ENCODE data around the gene MAML3.

MAML3 gene

DNA sequence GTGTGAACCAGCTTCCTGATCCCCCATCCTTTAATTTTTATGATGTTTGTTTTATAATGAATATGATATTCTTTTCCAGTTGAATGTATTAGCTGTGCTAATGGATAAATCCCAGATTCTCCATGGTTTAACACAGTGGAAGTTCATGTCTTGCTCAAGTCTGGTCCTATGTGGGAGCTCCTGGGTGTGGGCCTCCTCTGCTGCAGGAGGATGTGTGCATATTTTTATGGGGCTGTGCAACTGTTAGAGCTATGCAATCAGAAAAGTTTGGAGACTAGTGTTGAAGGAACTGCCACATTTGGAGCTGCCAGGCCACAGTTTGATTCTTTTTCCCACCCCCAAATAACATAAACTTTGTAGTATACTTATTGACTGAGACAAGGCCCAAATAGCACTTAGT is 463.6 kb downstream of the MAML3 start:
- DNase-seq (ENCODE audit: low read depth in 1 of 2, low spot score in 1 of 2), result no peak
- no peak overlapping the region for H3K27ac ChIP-seq (replicated peaks)
- TF ChIP-seq, protein P1, sequence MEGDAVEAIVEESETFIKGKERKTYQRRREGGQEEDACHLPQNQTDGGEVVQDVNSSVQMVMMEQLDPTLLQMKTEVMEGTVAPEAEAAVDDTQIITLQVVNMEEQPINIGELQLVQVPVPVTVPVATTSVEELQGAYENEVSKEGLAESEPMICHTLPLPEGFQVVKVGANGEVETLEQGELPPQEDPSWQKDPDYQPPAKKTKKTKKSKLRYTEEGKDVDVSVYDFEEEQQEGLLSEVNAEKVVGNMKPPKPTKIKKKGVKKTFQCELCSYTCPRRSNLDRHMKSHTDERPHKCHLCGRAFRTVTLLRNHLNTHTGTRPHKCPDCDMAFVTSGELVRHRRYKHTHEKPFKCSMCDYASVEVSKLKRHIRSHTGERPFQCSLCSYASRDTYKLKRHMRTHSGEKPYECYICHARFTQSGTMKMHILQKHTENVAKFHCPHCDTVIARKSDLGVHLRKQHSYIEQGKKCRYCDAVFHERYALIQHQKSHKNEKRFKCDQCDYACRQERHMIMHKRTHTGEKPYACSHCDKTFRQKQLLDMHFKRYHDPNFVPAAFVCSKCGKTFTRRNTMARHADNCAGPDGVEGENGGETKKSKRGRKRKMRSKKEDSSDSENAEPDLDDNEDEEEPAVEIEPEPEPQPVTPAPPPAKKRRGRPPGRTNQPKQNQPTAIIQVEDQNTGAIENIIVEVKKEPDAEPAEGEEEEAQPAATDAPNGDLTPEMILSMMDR (IDR thresholded peaks at IDR 0.05; ENCODE audit: insufficient read depth, low read length), result no peak
- TF ChIP-seq GABPA (IDR thresholded peaks at IDR 0.05; ENCODE audit: low read depth) (no peak), POLR2AphosphoS5 (IDR thresholded peaks at IDR 0.05; ENCODE audit: low read depth) (no peak), SPI1 (IDR thresholded peaks at IDR 0.05; ENCODE audit: borderline replicate concordance, low read depth) (no peak)
- TF ChIP-seq, protein P2, sequence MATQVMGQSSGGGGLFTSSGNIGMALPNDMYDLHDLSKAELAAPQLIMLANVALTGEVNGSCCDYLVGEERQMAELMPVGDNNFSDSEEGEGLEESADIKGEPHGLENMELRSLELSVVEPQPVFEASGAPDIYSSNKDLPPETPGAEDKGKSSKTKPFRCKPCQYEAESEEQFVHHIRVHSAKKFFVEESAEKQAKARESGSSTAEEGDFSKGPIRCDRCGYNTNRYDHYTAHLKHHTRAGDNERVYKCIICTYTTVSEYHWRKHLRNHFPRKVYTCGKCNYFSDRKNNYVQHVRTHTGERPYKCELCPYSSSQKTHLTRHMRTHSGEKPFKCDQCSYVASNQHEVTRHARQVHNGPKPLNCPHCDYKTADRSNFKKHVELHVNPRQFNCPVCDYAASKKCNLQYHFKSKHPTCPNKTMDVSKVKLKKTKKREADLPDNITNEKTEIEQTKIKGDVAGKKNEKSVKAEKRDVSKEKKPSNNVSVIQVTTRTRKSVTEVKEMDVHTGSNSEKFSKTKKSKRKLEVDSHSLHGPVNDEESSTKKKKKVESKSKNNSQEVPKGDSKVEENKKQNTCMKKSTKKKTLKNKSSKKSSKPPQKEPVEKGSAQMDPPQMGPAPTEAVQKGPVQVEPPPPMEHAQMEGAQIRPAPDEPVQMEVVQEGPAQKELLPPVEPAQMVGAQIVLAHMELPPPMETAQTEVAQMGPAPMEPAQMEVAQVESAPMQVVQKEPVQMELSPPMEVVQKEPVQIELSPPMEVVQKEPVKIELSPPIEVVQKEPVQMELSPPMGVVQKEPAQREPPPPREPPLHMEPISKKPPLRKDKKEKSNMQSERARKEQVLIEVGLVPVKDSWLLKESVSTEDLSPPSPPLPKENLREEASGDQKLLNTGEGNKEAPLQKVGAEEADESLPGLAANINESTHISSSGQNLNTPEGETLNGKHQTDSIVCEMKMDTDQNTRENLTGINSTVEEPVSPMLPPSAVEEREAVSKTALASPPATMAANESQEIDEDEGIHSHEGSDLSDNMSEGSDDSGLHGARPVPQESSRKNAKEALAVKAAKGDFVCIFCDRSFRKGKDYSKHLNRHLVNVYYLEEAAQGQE (IDR thresholded peaks at IDR 0.05; ENCODE audit: insufficient replicate concordance, low read depth), result no peak
- H3K27me3 ChIP-seq (ENCODE audit: insufficient read depth, poor library complexity, severe bottlenecking), result no peaks in the 10 kb centered on the region
- H3K4me3 ChIP-seq (replicated peaks; ENCODE audit: insufficient read depth, low read length), result no peak overlapping the region

DNA sequence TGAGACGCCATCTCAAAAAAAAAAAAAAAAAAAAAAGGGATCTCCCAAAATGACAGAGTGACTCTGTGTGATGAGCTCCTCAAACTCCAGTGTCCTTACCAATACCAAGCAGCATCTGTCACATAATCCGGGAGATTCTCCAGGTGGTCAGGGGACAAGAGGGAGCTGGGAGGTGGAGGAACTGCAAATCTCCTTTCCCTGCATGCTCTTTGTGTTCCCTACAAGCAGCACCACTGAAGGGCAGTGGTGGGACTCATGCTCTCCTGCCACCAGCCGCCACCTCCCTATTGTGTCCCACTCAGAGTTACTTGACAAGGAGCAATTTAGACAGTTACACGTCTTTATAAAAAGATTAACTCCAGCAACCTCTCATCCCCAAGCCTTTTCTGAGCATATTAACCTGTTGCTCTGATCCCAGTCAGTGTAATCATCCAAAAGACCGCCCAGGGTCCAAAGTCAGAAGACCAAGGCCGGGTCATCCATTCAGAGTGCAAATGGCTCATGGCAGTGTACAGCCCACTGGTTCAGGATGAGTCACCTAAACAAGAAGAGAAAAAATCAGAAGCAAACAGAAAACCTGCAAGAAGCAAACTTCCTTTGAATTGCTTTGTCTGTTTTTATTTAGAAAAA is 464.8 kb downstream of the MAML3 start:
- no peak for DNase-seq (ENCODE audit: low read depth in 1 of 2, low spot score in 1 of 2)

DNA sequence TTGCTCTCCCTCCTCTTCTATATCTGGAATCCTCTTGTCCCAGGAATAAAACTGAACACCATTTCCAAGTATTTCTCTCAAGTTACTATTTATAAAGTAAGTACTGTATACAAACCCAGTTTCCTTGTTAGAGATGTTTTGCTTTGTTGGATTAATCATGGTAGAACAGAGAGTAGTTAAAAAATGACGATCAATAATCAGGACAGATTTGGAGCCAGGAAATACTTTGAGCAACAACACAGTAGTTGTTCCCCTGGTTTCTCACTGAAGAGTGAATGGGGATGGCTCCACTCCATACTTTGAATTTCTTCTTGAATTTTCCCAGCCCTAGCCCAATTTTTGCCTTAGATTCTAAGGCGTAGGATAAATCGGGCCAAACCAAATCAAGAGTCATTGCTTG is 467.0 kb downstream of the MAML3 start:
- H3K4me3 ChIP-seq (replicated peaks; ENCODE audit: insufficient read depth, low read length), result no peak overlapping the region
- no peak overlapping the region for H3K27ac ChIP-seq (replicated peaks)
- H3K27me3 ChIP-seq (ENCODE audit: insufficient read depth, poor library complexity, severe bottlenecking), result no peaks in the 10 kb centered on the region
- DNase-seq (ENCODE audit: low read depth in 1 of 2, low spot score in 1 of 2), result no peak
- TF ChIP-seq POLR2AphosphoS5 (IDR thresholded peaks at IDR 0.05; ENCODE audit: low read depth), result no peak
- no peak for TF ChIP-seq GABPA (IDR thresholded peaks at IDR 0.05; ENCODE audit: low read depth)

More for the DNA sequence above, 464.8 kb downstream of the MAML3 start:
- Histone ChIP-seq H3K4me3 (replicated peaks; ENCODE audit: insufficient read depth, low read length) (no peak overlapping the region), H3K27ac (replicated peaks) (no peak overlapping the region), H3K27me3 (ENCODE audit: insufficient read depth, poor library complexity, severe bottlenecking) (no peaks in the 10 kb centered on the region)
- TF ChIP-seq GABPA (IDR thresholded peaks at IDR 0.05; ENCODE audit: low read depth) (no peak), POLR2AphosphoS5 (IDR thresholded peaks at IDR 0.05; ENCODE audit: low read depth) (no peak), SPI1 (IDR thresholded peaks at IDR 0.05; ENCODE audit: borderline replicate concordance, low read depth) (no peak)
- TF ChIP-seq, protein P2 (IDR thresholded peaks at IDR 0.05; ENCODE audit: insufficient replicate concordance, low read depth), result no peak
- TF ChIP-seq, protein P1 (IDR thresholded peaks at IDR 0.05; ENCODE audit: insufficient read depth, low read length), result no peak

DNA sequence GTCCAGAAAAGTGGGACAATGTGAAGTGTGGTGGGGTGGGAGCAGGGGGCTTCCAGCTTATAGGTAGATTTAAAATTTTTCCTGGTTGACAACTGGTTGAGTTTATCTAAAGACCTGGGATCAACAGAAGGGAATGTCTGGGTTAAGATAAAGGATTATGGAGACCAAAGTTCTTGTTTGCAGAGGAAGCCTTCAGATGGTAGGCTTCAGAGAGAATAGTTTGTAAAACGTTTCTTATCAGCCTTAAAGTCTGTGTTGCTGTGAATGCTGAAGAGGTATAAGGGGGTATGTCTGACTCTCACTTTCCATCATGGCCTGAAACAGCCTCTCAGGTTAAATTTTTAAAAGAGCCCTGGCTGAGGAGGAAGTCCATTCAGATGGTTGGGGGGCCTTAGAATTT is 467.9 kb downstream of the MAML3 start:
- no peak overlapping the region for H3K4me3 ChIP-seq (replicated peaks; ENCODE audit: insufficient read depth, low read length)
- no peak for TF ChIP-seq POLR2AphosphoS5 (IDR thresholded peaks at IDR 0.05; ENCODE audit: low read depth)
- no peak for TF ChIP-seq GABPA (IDR thresholded peaks at IDR 0.05; ENCODE audit: low read depth)

DNA sequence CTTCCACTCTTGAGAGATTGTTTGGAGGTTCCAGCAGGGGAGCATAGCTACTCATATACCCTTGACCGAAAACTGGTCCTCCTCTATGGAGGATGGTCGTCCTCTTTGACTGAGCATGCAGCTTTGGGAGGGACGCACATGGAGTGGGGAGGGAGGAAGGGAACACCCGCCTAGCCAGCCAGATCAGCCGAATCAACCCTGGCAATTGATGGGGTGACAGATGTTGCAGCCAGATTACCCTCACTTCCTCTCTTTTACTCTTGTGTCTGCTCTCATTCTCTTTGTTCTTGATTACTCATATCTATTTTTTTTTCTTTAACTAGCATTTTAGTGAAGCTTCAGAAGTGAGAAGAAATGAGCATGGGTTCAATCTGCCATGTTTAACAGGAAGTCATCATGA is 468.8 kb downstream of the MAML3 start:
- no peak for DNase-seq (ENCODE audit: low read depth in 1 of 2, low spot score in 1 of 2)
- H3K27ac ChIP-seq (replicated peaks), result no peak overlapping the region
- H3K4me3 ChIP-seq (replicated peaks; ENCODE audit: insufficient read depth, low read length), result no peak overlapping the region
- no peaks in the 10 kb centered on the region for H3K27me3 ChIP-seq (ENCODE audit: insufficient read depth, poor library complexity, severe bottlenecking)
- peak; percentile 36; the same call in 1 of the 2 replicates for TF ChIP-seq SPI1 (IDR thresholded peaks at IDR 0.05; ENCODE audit: borderline replicate concordance, low read depth)
- TF ChIP-seq, protein P1 (IDR thresholded peaks at IDR 0.05; ENCODE audit: insufficient read depth, low read length), result no peak

More for the DNA sequence above, 467.9 kb downstream of the MAML3 start:
- H3K27ac ChIP-seq (replicated peaks), result no peak overlapping the region
- no peak for DNase-seq (ENCODE audit: low read depth in 1 of 2, low spot score in 1 of 2)
- no peaks in the 10 kb centered on the region for H3K27me3 ChIP-seq (ENCODE audit: insufficient read depth, poor library complexity, severe bottlenecking)

Measured in HL-60 (cell line).